ENCODE results near the gene LDLRAD2. TPM values are rescaled to one million over a fixed set of nuclear protein-coding genes. Genes with fewer than 3 reads are reported as not detected.

The LDLRAD2 gene
- total RNA-seq, 1 experiment from 2014 or later = not detected

DNA sequence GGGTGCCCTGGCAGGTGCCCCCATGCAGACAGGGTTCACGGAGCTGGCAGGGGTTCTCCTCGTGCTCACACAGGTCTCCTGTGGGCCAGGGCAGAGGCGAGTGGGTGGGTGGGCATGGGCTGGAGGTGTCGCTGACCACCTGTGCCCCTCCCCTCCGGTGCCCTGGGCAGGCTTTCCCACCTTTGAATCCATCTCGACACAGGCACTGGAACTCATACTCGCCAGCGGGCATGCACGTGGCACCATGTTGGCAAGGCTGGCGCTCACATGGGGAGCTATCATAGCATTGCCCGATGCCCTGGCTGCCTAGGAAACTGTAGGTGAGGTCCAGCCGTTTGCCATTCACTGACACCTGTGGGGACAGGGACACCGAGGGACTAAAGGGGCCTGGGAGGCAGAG, 16.0 kb downstream of the LDLRAD2 start:
- no peaks in the 10 kb centered on the region for H3K27me3 ChIP-seq (ENCODE audit: insufficient read depth, low read length)
- ChIA-PET CTCF (no interaction called here), RAD21 (ENCODE audit: low non-redundant PET in 1 of 2, low total read pairs in 2 of 2, uncharacterized antibody in 2 of 2, unreplicated experiment in 2 of 2) (no interaction called here), POLR2A (no interaction called here)
- H2AFZ ChIP-seq (ENCODE audit: low read depth, low read length, poor library complexity, severe bottlenecking) = no peak overlapping the region
- intact Hi-C loops (cut with micrococcal nuclease) = no loop called here
- TF ChIP-seq EGR1 (IDR thresholded peaks at IDR 0.05; ENCODE audit: low read depth) (no peak), CTCF (IDR thresholded peaks at IDR 0.05 in 2 of 3, conservative IDR thresholded peaks at IDR 0.05 in 1 of 3; ENCODE audit: borderline replicate concordance in 1 of 3, insufficient read depth in 1 of 3, low read depth in 2 of 3, low read length in 2 of 3) (no peak)
- no TSS peak for BruUV-seq (replicated peaks)
- no peaks in the 10 kb centered on the region for H3K9me3 ChIP-seq (ENCODE audit: control insufficient read depth in 1 of 2, insufficient read depth in 1 of 2, low read depth in 1 of 2, low read length in 2 of 2)
- H3K4me1 ChIP-seq (ENCODE audit: control insufficient read depth in 1 of 2, insufficient read depth in 2 of 2, low read length in 2 of 2) = no peaks in the 10 kb centered on the region
- no peaks in the 10 kb centered on the region for H3K9me2 ChIP-seq (ENCODE audit: insufficient read depth)
- H3K9ac ChIP-seq (ENCODE audit: low read length) = no peak overlapping the region
- H4K20me1 ChIP-seq (ENCODE audit: insufficient read depth) = no peaks in the 10 kb centered on the region
- no peak overlapping the region for H3K4me3 ChIP-seq (replicated peaks in 1 of 2; ENCODE audit: low read depth in 1 of 2, low read length in 2 of 2)
- no peaks in the 10 kb centered on the region; a peak in 1 of 4 replicates for H3K36me3 ChIP-seq (ENCODE audit: control insufficient read depth in 1 of 2, insufficient read depth in 2 of 2, low read length in 2 of 2)
- DNase-seq (ENCODE audit: low read depth, low spot score) (no peak), ATAC-seq (no peak)
- no peak overlapping the region for H3K27ac ChIP-seq (ENCODE audit: low read depth, low read length)
- no peaks in the 10 kb centered on the region for H3K79me2 ChIP-seq (ENCODE audit: insufficient read depth, low read length)
- no peak overlapping the region for H3K4me2 ChIP-seq (ENCODE audit: low read length)

DNA sequence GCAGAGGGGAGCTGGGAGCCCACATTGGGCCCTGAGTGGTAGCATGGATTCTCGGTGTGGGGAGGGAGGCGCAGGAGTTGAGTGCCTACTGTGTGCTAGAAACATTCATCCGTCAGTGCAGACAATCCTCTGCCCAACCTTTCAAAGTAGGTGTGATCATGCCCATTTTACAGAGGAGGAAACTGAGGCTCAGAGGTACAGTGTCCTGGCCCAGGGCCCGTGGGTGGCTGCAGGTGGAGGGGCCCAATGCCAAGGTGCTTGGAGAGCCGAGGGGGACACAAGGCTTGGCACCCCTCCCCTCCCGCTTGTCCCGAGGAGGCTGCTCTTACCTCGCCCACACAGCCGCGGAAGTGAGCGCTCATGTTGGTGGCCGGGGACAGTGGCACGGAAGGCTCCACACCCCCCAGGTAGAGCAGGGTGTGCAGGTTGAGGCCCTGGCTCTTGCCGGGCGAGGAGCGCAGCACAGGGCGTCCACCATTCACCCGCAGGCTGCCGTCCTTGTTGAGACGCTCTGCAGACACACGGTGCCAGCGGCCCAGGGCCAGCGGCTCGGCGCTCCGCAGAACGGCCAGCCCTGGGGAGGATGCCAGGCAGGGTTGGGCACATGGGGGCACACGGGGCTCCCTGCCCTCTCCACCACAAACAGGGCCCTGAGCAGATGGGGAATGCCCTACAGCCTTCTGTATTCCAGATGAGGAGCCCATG, 16.6 kb downstream of the LDLRAD2 start:
- no peak overlapping the region for H3K27ac ChIP-seq (ENCODE audit: low read depth, low read length)
- H3K4me1 ChIP-seq (ENCODE audit: control insufficient read depth in 1 of 2, insufficient read depth in 2 of 2, low read length in 2 of 2) = no peaks in the 10 kb centered on the region
- H3K79me2 ChIP-seq (ENCODE audit: insufficient read depth, low read length) = no peaks in the 10 kb centered on the region
- H3K9me3 ChIP-seq (ENCODE audit: control insufficient read depth in 1 of 2, insufficient read depth in 1 of 2, low read depth in 1 of 2, low read length in 2 of 2) = no peaks in the 10 kb centered on the region
- intact Hi-C loops (cut with micrococcal nuclease) = no loop called here
- no peak overlapping the region for H3K4me2 ChIP-seq (ENCODE audit: low read length)
- H3K27me3 ChIP-seq (ENCODE audit: insufficient read depth, low read length) = no peaks in the 10 kb centered on the region
- CTCF ChIA-PET = no interaction called here
- no peaks in the 10 kb centered on the region; a peak in 1 of 4 replicates for H3K36me3 ChIP-seq (ENCODE audit: control insufficient read depth in 1 of 2, insufficient read depth in 2 of 2, low read length in 2 of 2)
- no peaks in the 10 kb centered on the region for H4K20me1 ChIP-seq (ENCODE audit: insufficient read depth)
- DNase-seq (ENCODE audit: low read depth, low spot score) = no peak
- no peaks in the 10 kb centered on the region for H3K9me2 ChIP-seq (ENCODE audit: insufficient read depth)
- ATAC-seq = no peak
- H3K4me3 ChIP-seq (replicated peaks in 1 of 2; ENCODE audit: low read depth in 1 of 2, low read length in 2 of 2) = no peak overlapping the region
- TF ChIP-seq YY1 (IDR thresholded peaks at IDR 0.05; ENCODE audit: extremely low read depth, insufficient replicate concordance, low read depth, low read length) (no peak), POLR2A (IDR thresholded peaks at IDR 0.05; ENCODE audit: borderline replicate concordance, extremely low read depth, insufficient read depth, insufficient read length) (no peak), POLR2AphosphoS5 (IDR thresholded peaks at IDR 0.05; ENCODE audit: low read depth, low read length) (no peak)
- POLR2A ChIA-PET = no interaction called here
- H3K9ac ChIP-seq (ENCODE audit: low read length) = no peak overlapping the region
- H2AFZ ChIP-seq (ENCODE audit: low read depth, low read length, poor library complexity, severe bottlenecking) = no peak overlapping the region
- no TSS peak for BruUV-seq (replicated peaks)
- RAD21 ChIA-PET (ENCODE audit: low non-redundant PET in 1 of 2, low total read pairs in 2 of 2, uncharacterized antibody in 2 of 2, unreplicated experiment in 2 of 2) = no interaction called here

Measured in HCT116 (cell line).